SK-N-DZ (cell line): Measurements from ENCODE around the gene TLE3.
"Not testable (repeated sequence)": the region's sequence is repeated elsewhere in the genome, so short reads cannot be mapped to it uniquely, and the experiment has no call there.

Source experiments
- DNase-seq: peaks from one replicate; pipeline ENCODE4 v3.0.0-alpha.2; 2015; ENCODE audit warnings: low spot score

Gene TLE3

DNA sequence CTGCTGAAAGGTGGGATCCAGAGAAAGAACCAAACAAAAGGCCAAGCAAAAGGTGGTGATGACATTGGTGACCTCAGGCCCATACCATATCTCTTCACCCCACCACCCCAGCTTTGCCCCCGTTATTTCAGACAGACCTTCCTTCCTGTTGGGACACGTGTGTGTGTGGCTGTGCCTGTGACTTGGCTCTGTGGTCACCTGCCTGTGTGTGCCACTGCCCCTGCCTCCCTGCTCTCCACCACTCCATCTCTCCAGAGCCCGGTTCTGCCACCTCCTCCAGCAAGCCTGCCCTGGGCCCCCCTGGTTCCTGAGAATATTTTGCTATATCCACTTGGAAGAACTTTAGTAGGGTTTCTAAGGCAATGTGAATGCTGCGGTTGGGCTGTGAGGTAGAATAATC lies 28.6 kb upstream of the TLE3 start:
- no peak for DNase-seq

DNA sequence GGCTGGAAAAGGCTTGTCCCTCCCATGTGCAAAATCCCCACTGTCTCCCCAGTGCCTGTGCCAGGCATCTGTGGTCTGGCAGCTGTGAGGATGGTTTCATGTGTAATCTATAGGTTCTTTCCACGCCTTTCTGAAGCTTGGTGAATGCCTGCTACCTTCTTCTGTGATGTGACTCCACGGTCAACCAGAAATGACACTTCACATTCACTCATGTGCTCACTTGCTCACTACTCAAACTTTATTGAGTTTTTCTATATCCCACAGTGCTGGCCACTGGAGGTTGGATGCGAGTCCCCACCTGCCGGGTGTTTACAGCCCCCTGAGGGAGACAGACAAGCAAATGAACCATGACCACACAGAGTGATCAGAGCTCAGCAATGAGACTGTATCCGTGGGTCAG lies 27.9 kb upstream of the TLE3 start:
- no peak for DNase-seq

DNA sequence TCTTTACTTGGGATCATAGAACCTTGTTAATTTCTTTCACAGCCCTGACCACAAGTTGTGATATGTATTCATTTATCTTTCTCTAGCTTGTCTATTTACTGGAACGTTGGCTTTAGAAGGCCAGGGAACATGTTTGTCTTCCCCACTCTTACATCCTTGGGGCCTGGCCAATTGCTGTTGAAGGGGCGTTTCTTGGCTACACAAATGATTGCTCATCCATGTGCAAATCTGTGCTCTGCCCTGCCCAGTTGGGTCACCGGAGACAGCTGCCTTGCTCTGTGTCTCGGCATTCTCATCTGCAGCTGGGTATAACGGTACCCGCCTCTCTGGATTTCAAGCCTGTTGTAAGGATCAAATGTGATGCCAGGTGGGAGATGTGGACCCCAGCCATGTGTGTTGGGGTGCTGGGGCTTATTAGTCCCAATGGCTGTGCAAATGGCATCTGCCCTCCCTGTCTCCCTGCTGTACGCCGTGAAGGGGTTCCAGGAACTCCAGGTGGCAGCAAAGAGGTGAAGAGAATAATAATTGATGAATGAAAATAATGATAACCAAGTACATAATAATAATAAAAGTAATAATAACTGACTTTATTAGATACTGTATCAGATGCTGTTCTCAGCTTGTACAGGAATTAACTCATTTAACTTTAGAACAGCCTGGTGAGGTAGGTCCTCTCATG lies 24.0 kb upstream of the TLE3 start:
- no peak for DNase-seq

DNA sequence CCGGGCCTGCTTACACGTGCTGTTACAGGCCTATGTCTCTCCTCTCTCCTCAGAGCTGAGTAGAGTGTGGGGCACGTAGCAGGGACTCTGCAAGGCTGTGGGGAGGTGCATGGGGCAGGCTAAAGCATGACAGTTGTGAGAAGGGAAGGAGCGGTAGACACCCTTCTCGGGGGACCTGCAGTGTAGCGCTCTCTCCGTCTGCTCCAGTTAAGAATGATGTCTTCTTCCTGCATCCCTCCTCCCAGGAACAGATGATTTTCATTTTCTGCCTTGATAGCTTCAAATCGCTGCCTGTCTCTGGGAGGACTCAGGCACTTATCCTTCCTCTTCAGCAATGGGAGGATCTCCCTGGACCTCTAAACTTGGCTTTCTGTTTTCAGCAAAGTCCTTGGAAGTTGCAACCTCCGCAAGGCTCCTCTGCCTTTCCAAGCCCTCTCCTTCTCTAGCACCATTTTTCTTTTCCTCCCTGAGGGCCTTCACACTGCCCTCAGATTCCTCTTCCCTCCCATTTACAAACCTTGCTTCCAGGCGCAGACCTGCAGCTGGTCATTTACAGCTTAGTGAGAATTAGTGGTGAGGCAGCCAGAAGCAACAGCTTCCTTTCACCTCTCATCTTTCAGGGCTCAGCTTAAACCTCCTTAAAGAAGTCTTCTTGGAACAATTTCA lies 23.4 kb upstream of the TLE3 start:
- no peak for DNase-seq

DNA sequence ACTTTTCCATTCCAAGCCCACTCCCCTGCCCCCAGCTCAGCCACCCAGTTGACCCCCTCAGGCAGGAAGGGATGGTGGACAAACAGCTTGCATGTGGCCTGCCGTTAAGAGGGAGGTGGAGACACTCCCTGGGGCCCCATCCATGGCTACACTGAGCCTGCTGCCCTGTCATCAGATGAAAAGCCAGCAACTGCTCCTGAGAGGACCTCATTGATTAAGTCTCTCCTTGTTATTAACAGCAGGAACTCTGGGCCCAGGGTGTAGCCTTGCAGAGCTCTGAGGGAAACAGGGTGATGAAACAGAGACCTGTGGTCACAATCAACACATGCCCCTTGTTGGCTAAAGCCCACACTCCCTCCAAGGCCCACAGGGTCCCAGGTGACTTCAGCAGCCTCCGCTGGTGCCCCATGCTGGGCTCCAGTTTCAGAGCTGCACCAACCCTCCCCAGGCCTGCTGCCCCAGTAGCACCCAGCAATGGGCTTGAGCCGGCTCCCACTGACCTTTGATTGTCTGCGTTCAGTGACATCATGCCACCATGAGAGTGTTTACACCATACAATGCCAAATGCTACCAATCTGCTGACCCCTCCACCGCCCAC lies 22.3 kb upstream of the TLE3 start:
- DNase-seq: no peak

DNA sequence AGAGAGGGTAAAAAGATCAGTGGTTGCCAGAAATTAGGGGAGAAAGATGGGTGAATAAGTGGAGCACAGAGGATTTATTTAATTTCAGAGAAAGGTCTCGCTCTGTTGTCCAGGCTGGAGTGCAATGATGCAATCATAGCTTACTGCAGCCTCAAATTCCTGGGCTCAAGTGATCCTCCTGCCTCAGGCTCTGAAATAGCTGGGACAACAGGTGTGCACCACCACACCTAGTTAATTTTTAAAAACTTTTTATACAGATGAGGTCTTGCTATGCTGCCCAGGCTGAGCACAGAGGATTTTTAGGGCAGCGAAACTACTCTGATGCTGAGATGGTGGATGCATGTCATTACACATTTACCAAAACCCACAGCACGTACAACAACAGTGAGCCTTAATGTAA lies 20.9 kb upstream of the TLE3 start:
- no peak for DNase-seq

DNA sequence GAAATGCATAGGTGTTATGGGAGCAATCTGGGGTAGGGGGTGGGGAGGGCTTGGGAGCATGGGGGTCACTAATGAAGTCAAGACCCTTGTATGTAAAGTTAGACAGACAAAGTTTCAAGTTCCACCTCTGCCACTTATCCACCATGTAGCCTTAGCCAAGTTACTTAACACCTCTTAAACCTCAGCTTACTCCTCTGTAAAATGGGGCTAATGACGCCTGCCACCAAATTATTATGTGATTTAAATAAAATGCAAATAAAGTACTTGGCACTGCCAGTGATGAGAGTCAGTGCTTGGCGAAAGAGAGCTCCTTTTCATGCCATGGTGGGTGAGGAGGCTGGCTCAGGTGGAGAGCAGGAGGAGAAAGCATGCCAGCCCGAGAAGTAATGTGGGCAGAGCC lies 18.6 kb upstream of the TLE3 start:
- DNase-seq: no peak

DNA sequence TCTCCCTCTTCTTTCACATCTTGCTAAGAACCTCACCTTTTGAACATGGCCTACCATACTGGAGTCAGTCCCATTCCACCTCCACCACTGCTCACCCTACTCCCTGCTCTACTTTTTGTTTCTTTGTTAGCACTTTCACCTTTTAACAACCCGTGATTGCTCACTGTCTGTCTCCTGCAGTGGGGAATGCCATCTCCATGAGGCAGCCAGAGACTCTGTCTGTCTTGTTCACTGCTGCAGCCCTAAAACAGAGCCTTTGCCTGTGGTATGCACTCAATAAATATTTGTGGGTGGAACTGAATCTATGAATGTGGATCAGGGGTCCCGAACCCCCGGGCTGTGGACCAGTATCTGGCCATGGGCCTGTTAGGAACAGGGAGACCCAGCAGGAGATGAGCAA lies 16.5 kb upstream of the TLE3 start:
- DNase-seq: no peak

DNA sequence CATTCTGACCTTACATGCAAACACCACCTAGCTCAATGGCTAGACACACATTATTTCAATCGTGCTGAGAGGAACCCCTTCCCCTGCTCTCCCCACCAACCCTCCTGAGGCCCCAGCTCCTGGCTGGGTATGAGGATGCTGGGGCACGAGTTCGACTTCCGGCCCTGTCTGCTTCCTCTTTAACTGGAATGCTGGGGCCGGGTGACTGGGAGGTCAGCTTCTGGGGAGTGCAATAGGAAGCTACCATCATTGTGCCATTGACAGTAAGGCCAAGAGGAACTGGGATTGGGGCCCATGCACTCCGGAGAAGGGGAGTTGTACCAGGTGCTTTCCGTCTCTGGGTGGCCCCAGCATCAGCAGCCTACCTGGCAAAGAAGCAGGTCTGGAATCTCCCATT lies 15.6 kb upstream of the TLE3 start:
- DNase-seq: no peak

DNA sequence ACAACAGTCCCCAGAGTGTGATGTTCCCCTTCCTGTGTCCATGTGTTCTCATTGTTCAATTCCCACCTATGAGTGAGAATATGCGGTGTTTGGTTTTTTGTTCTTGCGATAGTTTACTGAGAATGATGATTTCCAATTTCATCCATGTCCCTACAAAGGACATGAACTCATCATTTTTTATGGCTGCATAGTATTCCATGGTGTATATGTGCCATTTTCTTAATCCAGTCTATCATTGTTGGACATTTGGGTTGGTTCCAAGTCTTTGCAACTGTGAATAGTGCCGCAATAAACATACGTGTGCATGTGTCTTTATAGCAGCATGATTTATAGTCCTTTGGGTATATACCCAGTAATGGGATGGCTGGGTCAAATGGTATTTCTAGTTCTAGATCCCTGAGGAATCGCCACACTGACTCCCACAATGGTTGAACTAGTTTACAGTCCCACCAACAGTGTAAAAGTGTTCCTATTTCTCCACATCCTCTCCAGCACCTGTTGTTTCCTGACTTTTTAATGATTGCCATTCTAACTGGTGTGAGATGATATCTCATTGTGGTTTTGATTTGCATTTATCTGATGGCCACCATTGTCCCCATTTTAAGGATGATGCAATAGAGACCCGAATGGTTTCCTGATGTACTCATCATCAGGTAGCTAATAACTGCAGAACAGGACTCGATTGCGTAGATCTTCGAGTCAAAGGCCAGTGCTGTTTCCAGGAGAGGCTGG lies 15.0 kb upstream of the TLE3 start:
- not testable (repeated sequence) for DNase-seq

DNA sequence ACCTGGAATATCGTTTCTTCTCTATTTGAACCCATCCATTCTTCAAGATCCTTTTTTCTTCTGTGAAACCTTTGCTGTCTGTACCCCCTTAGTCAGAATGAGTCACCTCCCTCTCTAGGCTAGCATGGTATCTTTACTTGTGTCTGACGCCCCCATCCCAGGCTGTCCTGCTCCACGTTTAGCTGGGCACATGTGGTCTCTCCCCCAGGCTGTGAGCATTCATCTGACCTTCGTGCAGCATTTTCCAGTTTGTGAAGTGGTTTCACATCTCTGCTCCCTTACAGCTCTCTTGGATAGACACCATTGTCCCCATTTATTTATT lies 14.3 kb upstream of the TLE3 start:
- no peak for DNase-seq

DNA sequence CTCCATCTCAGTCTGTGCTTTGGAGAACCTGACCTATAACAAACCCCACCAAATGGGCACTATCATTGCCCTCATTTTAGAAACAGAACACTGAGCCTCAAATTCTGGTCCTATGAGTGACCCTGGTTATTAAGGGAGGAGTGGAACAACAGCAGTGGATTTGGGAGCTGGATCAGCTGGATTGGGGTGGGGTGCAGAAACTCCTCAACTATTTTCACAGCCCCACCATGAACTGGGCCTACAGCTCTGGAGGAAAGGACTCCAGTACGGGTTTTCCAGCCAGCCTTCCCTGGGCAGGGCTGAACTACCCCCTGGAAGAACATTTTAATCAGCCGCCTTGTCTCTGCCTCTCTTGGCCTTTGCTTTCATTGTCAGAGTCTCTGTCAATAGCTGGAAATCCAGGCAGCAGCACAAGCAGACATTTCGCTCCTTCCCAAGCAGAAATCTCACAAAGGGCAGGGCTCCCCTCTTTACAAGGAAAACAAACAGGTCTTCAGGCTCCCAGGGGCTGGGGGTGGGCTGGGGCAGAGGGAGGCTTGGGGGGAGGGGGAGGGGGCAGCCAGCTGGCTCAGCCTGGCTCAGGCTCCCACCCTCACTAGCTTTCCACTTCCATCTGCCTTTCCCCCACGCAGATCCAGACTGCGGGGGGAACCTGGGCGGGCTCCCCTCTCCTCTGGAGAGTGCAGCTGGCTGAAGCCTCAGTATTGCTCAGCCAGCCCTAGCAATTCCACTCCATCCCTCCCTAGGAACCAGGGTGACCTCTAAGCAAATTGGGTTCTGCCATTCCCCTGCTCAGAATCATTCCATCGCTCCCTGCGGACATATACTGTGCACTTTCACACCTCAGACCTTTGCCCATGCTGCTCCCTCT lies 13.7 kb upstream of the TLE3 start:
- peak; percentile 95 for DNase-seq

DNA sequence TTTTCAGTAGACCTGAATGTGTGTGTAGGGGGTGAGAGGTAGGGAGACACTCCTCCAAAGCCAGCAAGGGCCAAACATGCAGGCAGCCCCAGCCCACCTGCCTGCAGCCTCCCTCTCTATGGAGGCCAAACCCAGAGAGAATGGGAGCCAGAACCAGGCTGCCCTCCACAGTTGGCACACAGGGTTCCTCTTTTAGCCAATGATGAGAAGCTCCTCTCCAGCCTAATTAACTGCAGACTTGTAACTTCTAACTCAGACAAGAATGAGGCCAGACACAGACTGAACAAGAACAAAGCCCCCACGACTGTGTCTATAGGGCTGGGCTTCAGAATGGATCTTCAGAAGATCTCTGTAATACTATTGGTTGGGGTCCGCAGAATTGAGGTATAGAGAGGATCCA lies 12.3 kb upstream of the TLE3 start:
- no peak for DNase-seq

DNA sequence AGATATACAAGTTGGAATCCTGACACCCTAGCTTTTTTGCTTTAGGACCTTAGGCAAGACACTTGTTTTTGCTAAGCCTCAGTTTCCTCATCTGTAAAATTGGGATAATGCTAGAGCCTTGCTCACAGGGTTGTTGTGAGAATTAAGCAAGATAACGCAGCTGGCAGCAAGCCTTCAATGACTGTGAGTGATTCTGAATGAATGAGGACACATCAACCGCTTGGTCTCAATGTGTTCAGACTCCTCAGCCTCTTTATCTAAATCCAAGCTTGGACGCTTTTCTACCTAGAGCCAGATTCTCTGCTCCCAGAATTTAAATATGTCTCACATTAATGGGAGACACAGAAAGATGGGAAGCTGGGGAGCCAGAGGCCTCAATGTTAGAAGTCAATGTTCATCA lies 11.8 kb upstream of the TLE3 start:
- no peak for DNase-seq

DNA sequence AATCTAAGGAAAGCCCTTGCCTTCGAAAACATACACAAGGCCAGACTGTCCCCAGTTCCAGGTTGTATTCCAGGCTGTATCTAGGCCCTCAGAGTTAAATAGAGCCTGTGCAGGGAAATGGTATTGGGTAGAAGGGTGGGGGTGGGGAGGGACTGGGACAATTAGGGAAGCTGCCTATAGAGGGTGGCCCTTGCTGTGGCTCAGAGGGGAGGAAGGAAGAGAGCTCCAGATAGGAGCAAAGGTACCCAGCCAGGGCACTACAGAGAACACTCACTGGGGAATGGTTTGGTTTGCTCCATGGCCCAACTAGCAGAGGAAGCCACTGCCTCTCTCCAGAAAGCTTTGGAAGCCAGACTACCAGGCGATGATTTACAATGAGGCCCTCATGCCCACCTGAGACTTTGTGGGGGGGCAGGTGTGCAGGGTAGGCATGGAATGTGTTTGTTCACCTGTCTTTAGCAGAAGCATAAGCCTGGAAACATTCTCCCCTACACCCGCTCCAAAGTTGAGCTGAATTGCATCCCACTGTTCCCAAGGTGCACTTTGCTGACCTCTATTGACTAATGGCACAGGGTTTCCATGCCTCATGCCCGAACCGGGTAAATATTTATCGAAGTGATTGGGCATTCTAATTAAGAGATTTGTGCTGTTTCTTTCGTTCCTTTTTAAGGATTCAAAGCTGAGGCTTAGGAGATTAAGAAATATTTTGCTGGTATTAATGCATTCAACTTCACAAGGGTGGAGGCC lies 6.3 kb upstream of the TLE3 start:
- no peak for DNase-seq

DNA sequence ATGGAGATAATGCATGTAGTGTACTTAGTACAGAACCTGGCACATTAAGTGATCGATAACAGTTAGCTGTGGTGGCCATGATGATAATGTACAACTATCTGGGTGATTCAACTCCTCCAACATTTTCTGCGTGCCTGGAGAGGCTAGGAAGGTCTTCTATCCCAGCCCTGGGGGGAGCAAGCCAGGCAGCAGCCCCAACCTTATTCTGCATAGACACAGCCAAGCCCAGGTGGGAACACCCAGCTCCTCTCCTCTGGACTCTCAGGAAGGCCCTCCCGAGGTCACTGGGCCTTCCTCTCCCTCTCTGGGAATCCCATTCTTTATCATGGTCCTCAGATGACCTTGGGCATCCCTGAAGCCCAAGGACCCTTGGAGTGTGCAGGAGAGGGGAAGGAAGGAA lies 5.1 kb upstream of the TLE3 start:
- DNase-seq: no peak

DNA sequence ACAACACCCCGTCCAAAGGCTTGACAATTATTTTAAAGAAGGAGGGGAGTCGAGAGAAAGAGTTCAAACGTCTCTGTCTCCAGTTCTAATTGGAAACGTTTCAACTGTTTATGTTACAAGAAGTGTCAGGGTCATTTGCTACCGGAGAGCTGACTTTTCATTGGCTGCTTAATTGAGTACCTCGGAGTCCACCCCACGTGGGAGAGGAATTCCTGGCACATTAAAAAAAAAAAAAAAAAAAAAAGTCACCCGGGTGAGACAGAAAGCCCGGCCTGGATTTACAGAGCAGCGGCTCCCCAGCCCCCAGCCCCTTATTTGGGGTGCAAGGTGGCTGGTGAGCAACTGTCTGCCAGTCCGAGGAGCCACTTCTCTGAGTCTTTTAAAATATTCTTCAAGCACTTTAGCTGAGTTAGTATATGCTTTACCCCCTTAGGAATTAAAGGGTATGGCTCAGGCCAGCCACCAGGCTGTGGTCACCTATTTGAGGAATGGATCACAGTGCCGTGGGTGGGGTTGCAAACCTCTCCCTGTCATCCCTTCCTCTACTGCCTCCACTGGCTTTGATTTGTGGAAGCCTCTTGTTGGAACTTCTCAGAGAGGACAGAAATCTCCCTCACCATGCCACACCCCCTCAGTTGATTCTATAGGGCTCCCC lies 3.9 kb upstream of the TLE3 start:
- peak; percentile 93 for DNase-seq

DNA sequence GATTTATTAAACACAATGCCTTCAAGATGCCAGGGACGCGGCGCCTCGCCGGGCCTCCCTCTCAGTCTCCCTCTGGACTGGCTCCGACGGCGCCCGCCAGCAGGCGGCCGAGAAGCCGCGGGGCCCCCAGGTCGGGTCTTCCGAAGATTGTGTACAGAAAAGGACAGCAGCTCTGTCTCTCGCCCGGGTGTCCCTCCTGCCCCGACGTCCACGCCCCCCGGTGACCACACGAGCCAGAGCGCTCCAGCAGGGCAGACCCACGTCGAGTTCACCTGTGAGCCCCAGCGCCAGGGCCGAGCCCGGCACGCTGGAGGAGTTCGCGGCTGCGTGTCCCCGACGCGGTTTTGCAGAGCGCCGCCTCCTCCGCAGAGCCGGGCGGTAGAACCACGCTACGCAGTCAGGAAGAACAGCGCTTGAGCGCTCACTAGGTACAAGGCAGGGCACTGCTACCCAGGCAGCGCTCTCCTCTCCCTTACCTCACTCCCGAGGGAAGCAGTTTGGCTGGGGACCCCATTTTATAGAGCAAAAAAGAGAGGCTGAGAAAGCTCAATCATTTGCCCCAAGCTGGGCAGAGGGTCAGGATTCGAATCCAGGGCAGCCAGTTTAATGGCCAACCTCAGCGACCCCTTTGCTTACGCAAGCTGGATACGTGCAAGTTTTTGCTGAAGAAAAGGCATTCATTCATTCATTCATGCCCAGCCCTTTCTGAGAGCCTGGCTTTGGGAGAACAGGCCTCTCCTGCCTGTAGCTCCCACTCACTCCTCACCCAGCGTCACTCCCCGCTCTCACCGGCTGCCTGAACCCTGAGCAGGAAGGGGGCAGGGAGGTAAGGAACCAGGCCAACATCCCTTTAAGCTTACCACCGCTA lies 3.0 kb upstream of the TLE3 start:
- peak; percentile 66 for DNase-seq

DNA sequence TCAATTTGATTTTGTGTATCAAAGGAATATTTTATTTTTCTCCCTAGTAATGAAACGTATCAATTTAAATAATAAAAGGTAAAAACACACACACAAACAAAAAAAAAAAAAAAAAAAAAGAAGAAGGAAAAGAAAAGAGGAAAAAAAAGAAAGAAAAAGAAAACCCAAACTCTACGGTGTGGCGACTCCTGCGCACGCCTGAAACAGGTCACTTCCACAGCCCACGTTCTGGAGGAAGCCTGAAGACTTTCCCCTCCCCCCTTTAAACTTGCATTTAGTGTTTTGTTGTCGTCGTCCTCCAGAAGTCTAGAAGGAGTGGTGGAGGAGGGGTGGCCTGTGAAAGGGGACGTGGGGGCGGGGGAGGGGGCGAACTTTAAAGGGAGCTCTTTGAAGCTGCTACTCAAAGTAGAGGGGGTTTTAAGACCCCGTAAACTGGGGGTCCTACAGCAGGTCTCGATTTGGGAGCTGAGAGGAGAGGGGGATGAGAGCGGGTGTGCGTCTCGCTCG lies 2.3 kb upstream of the TLE3 start:
- peak; percentile 57 for DNase-seq
